ENCODE data around the gene NPAS2.

NPAS2 gene

GRCh38 chr2:100786297-100786658, 33.7 kb upstream of the NPAS2 start:
- H3K4me3 ChIP-seq (ENCODE audit: low read length): no peak overlapping the region

GRCh38 chr2:100786985-100787384, 33.0 kb upstream of the NPAS2 start:
- H3K4me3 ChIP-seq (ENCODE audit: low read length): no peak overlapping the region
- no peak for TF ChIP-seq ZNF274 (IDR thresholded peaks at IDR 0.05; ENCODE audit: low read depth, low read length)

More at GRCh38 chr2:100786297-100786658, 33.7 kb upstream of the NPAS2 start:
- no peak for TF ChIP-seq ZNF274 (IDR thresholded peaks at IDR 0.05; ENCODE audit: low read depth, low read length)

GRCh38 chr2:100789361-100789760, 30.6 kb upstream of the NPAS2 start:
- H3K4me3 ChIP-seq (ENCODE audit: low read length): no peak overlapping the region
- no peak for TF ChIP-seq ZNF274 (IDR thresholded peaks at IDR 0.05; ENCODE audit: low read depth, low read length)

- TF ChIP-seq ZNF274 (IDR thresholded peaks at IDR 0.05; ENCODE audit: low read depth, low read length): no peak
- H3K4me3 ChIP-seq (ENCODE audit: low read length): no peak overlapping the region
These were observed 28.5 kb upstream of the NPAS2 start for GRCh38 chr2:100791294-100791935.

- no peak overlapping the region for H3K4me3 ChIP-seq (ENCODE audit: low read length)
- TF ChIP-seq ZNF274 (IDR thresholded peaks at IDR 0.05; ENCODE audit: low read depth, low read length): no peak
These were observed 28.0 kb upstream of the NPAS2 start for GRCh38 chr2:100791936-100792308.

- H3K4me3 ChIP-seq (ENCODE audit: low read length): no peak overlapping the region
- TF ChIP-seq ZNF274 (IDR thresholded peaks at IDR 0.05; ENCODE audit: low read depth, low read length): no peak
These were observed 26.7 kb upstream of the NPAS2 start for GRCh38 chr2:100793220-100793619.

- TF ChIP-seq ZNF274 (IDR thresholded peaks at IDR 0.05; ENCODE audit: low read depth, low read length): no peak
- no peak overlapping the region for H3K4me3 ChIP-seq (ENCODE audit: low read length)
These were observed 26.0 kb upstream of the NPAS2 start for GRCh38 chr2:100793982-100794381.

- TF ChIP-seq ZNF274 (IDR thresholded peaks at IDR 0.05; ENCODE audit: low read depth, low read length): no peak
These were observed 23.3 kb upstream of the NPAS2 start for GRCh38 chr2:100796499-100797100.

GRCh38 chr2:100799686-100800085, 20.3 kb upstream of the NPAS2 start:
- H3K4me3 ChIP-seq (ENCODE audit: low read length): no peak overlapping the region
- no peak for TF ChIP-seq ZNF274 (IDR thresholded peaks at IDR 0.05; ENCODE audit: low read depth, low read length)

More at GRCh38 chr2:100796499-100797100, 23.3 kb upstream of the NPAS2 start:
- no peak overlapping the region for H3K4me3 ChIP-seq (ENCODE audit: low read length)

GRCh38 chr2:100800915-100801314, 19.0 kb upstream of the NPAS2 start:
- no peak overlapping the region for H3K4me3 ChIP-seq (ENCODE audit: low read length)
- TF ChIP-seq ZNF274 (IDR thresholded peaks at IDR 0.05; ENCODE audit: low read depth, low read length): no peak

- no peak for TF ChIP-seq ZNF274 (IDR thresholded peaks at IDR 0.05; ENCODE audit: low read depth, low read length)
- no peak overlapping the region for H3K4me3 ChIP-seq (ENCODE audit: low read length)
These were observed 18.5 kb upstream of the NPAS2 start for GRCh38 chr2:100801402-100801801.

- no peak overlapping the region for H3K4me3 ChIP-seq (ENCODE audit: low read length)
- TF ChIP-seq ZNF274 (IDR thresholded peaks at IDR 0.05; ENCODE audit: low read depth, low read length): no peak
These were observed 17.9 kb upstream of the NPAS2 start for GRCh38 chr2:100802066-100802465.

- H3K4me3 ChIP-seq (ENCODE audit: low read length): no peak overlapping the region
- TF ChIP-seq ZNF274 (IDR thresholded peaks at IDR 0.05; ENCODE audit: low read depth, low read length): no peak
These were observed 16.6 kb upstream of the NPAS2 start for GRCh38 chr2:100803334-100803733.

- TF ChIP-seq ZNF274 (IDR thresholded peaks at IDR 0.05; ENCODE audit: low read depth, low read length): no peak
- H3K4me3 ChIP-seq (ENCODE audit: low read length): no peak overlapping the region
These were observed 13.4 kb upstream of the NPAS2 start for GRCh38 chr2:100806550-100806949.

- TF ChIP-seq ZNF274 (IDR thresholded peaks at IDR 0.05; ENCODE audit: low read depth, low read length): no peak
These were observed 12.2 kb upstream of the NPAS2 start for GRCh38 chr2:100807707-100808106.

GRCh38 chr2:100808582-100808981, 11.4 kb upstream of the NPAS2 start:
- H3K4me3 ChIP-seq (ENCODE audit: low read length): no peak overlapping the region
- no peak for TF ChIP-seq ZNF274 (IDR thresholded peaks at IDR 0.05; ENCODE audit: low read depth, low read length)

More at GRCh38 chr2:100807707-100808106, 12.2 kb upstream of the NPAS2 start:
- no peak overlapping the region for H3K4me3 ChIP-seq (ENCODE audit: low read length)
